HG02588 (cell line): ENCODE results near the gene HMOX1.
"Not testable (repeated sequence)": the region's sequence is repeated elsewhere in the genome, so short reads cannot be mapped to it uniquely, and the experiment has no call there.

Experiments used
- ATAC-seq: cut with Tn5 transposase; IDR thresholded peaks from one replicate; pipeline ENCODE4 v1.9.1; 2021; ENCODE audit warnings: mild to moderate bottlenecking, moderate library complexity; ENCODE audit not compliant: unreplicated experiment

HMOX1 gene

GRCh38 chr22:35431483-35432227, 50.8 kb downstream of the HMOX1 start:
- no peak for ATAC-seq

GRCh38 chr22:35432228-35432905, 51.5 kb downstream of the HMOX1 start:
- ATAC-seq = no peak

GRCh38 chr22:35434061-35434710, 53.3 kb downstream of the HMOX1 start:
- no peak for ATAC-seq

GRCh38 chr22:35435201-35435740, 54.4 kb downstream of the HMOX1 start:
- no peak for ATAC-seq

- ATAC-seq = no peak
These were observed 55.5 kb downstream of the HMOX1 start for GRCh38 chr22:35436421-35436820.

GRCh38 chr22:35437049-35437448, 56.2 kb downstream of the HMOX1 start:
- no peak for ATAC-seq

- not testable (repeated sequence) for ATAC-seq
These were observed 57.9 kb downstream of the HMOX1 start for GRCh38 chr22:35438673-35439364.

- no peak for ATAC-seq
These were observed 58.4 kb downstream of the HMOX1 start for GRCh38 chr22:35439365-35439717.

- ATAC-seq = no peak
These were observed 59.2 kb downstream of the HMOX1 start for GRCh38 chr22:35440129-35440528.

GRCh38 chr22:35441489-35442100, 60.7 kb downstream of the HMOX1 start:
- ATAC-seq = no peak

GRCh38 chr22:35442471-35442870, 61.6 kb downstream of the HMOX1 start:
- ATAC-seq = no peak

- no peak for ATAC-seq
These were observed 62.4 kb downstream of the HMOX1 start for GRCh38 chr22:35443338-35443737.
